ENCODE measurements around the gene DENND2A. TPM values are rescaled to one million over a fixed set of nuclear protein-coding genes. Genes with fewer than 3 reads are reported as not detected.
"Not testable (repeated sequence)": the region's sequence is repeated elsewhere in the genome, so short reads cannot be mapped to it uniquely, and the experiment has no call there.

The DENND2A gene
- total RNA-seq, 1 donor from 2014 or later, result 32.3 TPM

GRCh38 chr7:140562926-140563481 is 77.6 kb downstream of the DENND2A start:
- H3K4me3 Mint-ChIP-seq, result no peak overlapping the region

GRCh38 chr7:140559410-140559809 is 81.2 kb downstream of the DENND2A start:
- TF ChIP-seq CTCF (IDR thresholded peaks at IDR 0.05; ENCODE audit: unreplicated experiment), result no peak
- Mint-ChIP-seq H3K4me1 (peaks cover 13% of the 10 kb centered on the region), H3K27ac (no peak overlapping the region), H3K27me3 (ENCODE audit: low read depth) (no peaks in the 10 kb centered on the region), H3K36me3 (peaks cover 29% of the 10 kb centered on the region), H3K4me3 (no peak overlapping the region), H3K9me3 (no peaks in the 10 kb centered on the region)
- no peak for DNase-seq (ENCODE audit: low spot score in 2 of 2, unreplicated experiment in 2 of 2)

More at GRCh38 chr7:140562926-140563481, 77.6 kb downstream of the DENND2A start:
- H3K4me1 Mint-ChIP-seq, result peaks cover 22% of the 10 kb centered on the region
- peaks cover 34% of the 10 kb centered on the region for H3K36me3 Mint-ChIP-seq
- no peak for DNase-seq (ENCODE audit: low spot score in 2 of 2, unreplicated experiment in 2 of 2)
- peak overlapping the region; percentile 82 for H3K27ac Mint-ChIP-seq
- no peaks in the 10 kb centered on the region for H3K9me3 Mint-ChIP-seq
- H3K27me3 Mint-ChIP-seq (ENCODE audit: low read depth), result no peaks in the 10 kb centered on the region
- no peak for TF ChIP-seq CTCF (IDR thresholded peaks at IDR 0.05; ENCODE audit: unreplicated experiment)

DNA sequence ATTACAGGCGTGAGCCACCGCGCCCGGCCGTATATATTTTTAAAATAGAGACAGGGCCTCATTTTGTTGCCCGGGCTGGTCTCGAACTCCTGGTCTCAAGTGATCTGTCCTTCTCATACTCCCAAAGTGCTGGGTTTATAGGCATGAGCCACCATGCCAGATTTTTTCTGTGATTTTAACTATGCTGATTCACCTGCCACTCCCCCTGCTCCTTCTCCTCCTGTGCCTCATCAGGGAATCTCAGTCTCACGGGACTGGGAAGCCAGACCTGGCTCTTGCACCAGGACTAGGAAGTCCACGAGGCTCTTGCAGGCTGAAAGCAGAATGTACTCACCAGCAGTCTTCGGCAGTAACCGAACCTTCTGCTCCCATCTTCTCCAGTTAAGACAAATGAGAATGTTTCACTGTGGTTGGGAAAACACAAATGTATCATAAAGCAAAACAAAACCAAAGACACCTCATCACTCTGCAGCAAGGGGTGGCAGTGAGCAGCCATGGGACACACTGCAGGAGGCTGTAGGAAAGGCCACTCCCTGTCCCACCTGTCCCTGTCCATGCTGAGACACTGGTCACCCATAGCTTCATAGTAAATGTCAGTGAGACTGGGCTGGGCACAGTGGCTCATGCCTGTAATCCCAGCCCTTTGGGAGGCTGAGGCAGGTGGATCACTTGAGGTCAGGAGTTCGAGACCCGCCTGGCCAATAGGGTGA is 82.6 kb downstream of the DENND2A start:
- Mint-ChIP-seq H3K36me3 (peaks cover 34% of the 10 kb centered on the region), H3K4me1 (peaks cover 5% of the 10 kb centered on the region), H3K27ac (no peak overlapping the region), H3K4me3 (no peak overlapping the region), H3K27me3 (ENCODE audit: low read depth) (no peaks in the 10 kb centered on the region), H3K9me3 (no peaks in the 10 kb centered on the region)
- no peak for DNase-seq (ENCODE audit: low spot score in 2 of 2, unreplicated experiment in 2 of 2)
- TF ChIP-seq CTCF (IDR thresholded peaks at IDR 0.05; ENCODE audit: unreplicated experiment), result no peak

GRCh38 chr7:140557069-140557468 is 83.5 kb downstream of the DENND2A start:
- Mint-ChIP-seq H3K27ac (no peak overlapping the region), H3K4me1 (no peaks in the 10 kb centered on the region), H3K4me3 (no peak overlapping the region), H3K27me3 (ENCODE audit: low read depth) (no peaks in the 10 kb centered on the region), H3K9me3 (no peaks in the 10 kb centered on the region), H3K36me3 (peaks cover 33% of the 10 kb centered on the region)
- DNase-seq (ENCODE audit: low spot score in 2 of 2, unreplicated experiment in 2 of 2), result no peak
- TF ChIP-seq CTCF (IDR thresholded peaks at IDR 0.05; ENCODE audit: unreplicated experiment), result no peak

GRCh38 chr7:140553236-140553635 is 87.4 kb downstream of the DENND2A start:
- not testable (repeated sequence) for H3K27me3 Mint-ChIP-seq (ENCODE audit: low read depth)
- H3K27ac Mint-ChIP-seq, result peak overlapping the region; percentile 53

GRCh38 chr7:140552240-140552679 is 88.4 kb downstream of the DENND2A start:
- Mint-ChIP-seq H3K36me3 (peaks cover 23% of the 10 kb centered on the region), H3K4me1 (no peaks in the 10 kb centered on the region), H3K27me3 (ENCODE audit: low read depth) (no peaks in the 10 kb centered on the region), H3K9me3 (no peaks in the 10 kb centered on the region), H3K4me3 (no peak overlapping the region), H3K27ac (no peak overlapping the region)
- no peak for TF ChIP-seq CTCF (IDR thresholded peaks at IDR 0.05; ENCODE audit: unreplicated experiment)
- DNase-seq (ENCODE audit: low spot score in 2 of 2, unreplicated experiment in 2 of 2), result no peak

More at GRCh38 chr7:140553236-140553635, 87.4 kb downstream of the DENND2A start:
- not testable (repeated sequence) for H3K9me3 Mint-ChIP-seq; DNase-seq (ENCODE audit: low spot score in 2 of 2, unreplicated experiment in 2 of 2); H3K4me1 Mint-ChIP-seq; H3K4me3 Mint-ChIP-seq
- H3K36me3 Mint-ChIP-seq, result peaks cover 26% of the 10 kb centered on the region

Data from mesothelial cell of epicardium (in vitro differentiated cells).